K562 (cell line): ENCODE data around the gene PSMC6. TPM values are rescaled to one million over a fixed set of nuclear protein-coding genes. Genes with fewer than 3 reads are reported as not detected.

Source experiments
- ATAC-seq: fragments of 200-7000 bp; cut with Tn5 transposase; 3 replicates; pipeline ENCODE4 v1.9.1; 2020; ENCODE audit warnings: moderate library complexity
- BruUV-seq: library from RNA; stranded (reverse); fragments of 400-500 nt; replicated peaks from 2 replicates; lab custom pipeline; 2021; lab: Mats Ljungman, UMichigan
- CTCF ChIA-PET: fragments of 300-600 bp; formaldehyde crosslinking; extraction: SDS; loops from one replicate; lab custom pipeline; 2021; ENCODE audit warnings: low intra/inter-chr PET ratio; lab: Yijun Ruan, JAX
- POLR2A ChIA-PET: fragments of 300-600, 350-650 bp; sonication (Branson Sonifier 250); formaldehyde crosslinking; extraction: SDS; loops from one replicate; lab custom pipeline; 2021; ENCODE audit warnings: antibody characterized with exemption, inconsistent platforms; lab: Yijun Ruan, JAX
- DNase-seq, 4 experiments: peaks; one replicate each; pipeline versions ENCODE4 v3.0.0 to v3.0.0-alpha.2; 2011 to 2018; ENCODE audit warnings: low spot score in 3 of 4, mixed read lengths in 3 of 4; ENCODE audit errors: extremely low read depth in 1 of 4
- FAIRE-seq: peaks from 2 replicates; lab custom pipeline; 2011; peaks lifted over from hg19 to GRCh38; lab: Jason Lieb, UNC
- H2AFZ ChIP-seq: 2 replicates; pipeline ENCODE4 v1.6.0; 2011; ENCODE audit warnings: low read depth, low read length, control low read depth, inconsistent platforms
- H3K27ac ChIP-seq: fragments of 200-600 bp; 3 replicates; pipeline ENCODE4 v1.8.0; 2011; ENCODE audit warnings: low read depth, mild to moderate bottlenecking, control low read depth, inconsistent platforms, low read length, moderate library complexity, mixed read lengths; ENCODE audit errors: extremely low read depth
- H3K27me3 ChIP-seq, 2 experiments: fragments of 300-600 bp in 1 of 2; 2 replicates in 1 of 2; 3 replicates in 1 of 2; pipeline versions ENCODE4 v1.6.0 to v1.8.0; 2011; ENCODE audit warnings: inconsistent platforms in 2 of 2, low read length in 2 of 2, mild to moderate bottlenecking in 1 of 2, mixed read lengths in 1 of 2, moderate library complexity in 1 of 2; ENCODE audit not compliant: control insufficient read depth in 2 of 2, insufficient read depth in 2 of 2
- H3K36me3 ChIP-seq: fragments of 300-600 bp; 3 replicates; pipeline ENCODE4 v1.8.0; 2011; ENCODE audit warnings: mild to moderate bottlenecking, low read length, inconsistent platforms; ENCODE audit not compliant: control insufficient read depth, insufficient read depth
- H3K4me1 ChIP-seq, 2 experiments: fragments of 200-600 bp in 1 of 2; replicated peaks in 1 of 2; 2 replicates in 1 of 2; 3 replicates in 1 of 2; pipeline versions ENCODE4 v1.5.1 to v1.8.0; 2011; ENCODE audit warnings: inconsistent platforms in 2 of 2, low read length in 2 of 2, mild to moderate bottlenecking in 1 of 2, mixed read lengths in 1 of 2, moderate library complexity in 1 of 2; ENCODE audit not compliant: control insufficient read depth in 2 of 2, insufficient read depth in 2 of 2
- H3K4me2 ChIP-seq: 2 replicates; pipeline ENCODE4 v1.6.1; 2011; ENCODE audit warnings: low read length, control low read depth, inconsistent platforms, mixed read lengths; ENCODE audit not compliant: insufficient read depth
- H3K4me3 ChIP-seq: fragments of 200-600 bp; sonication (generic), shearing (Covaris generic); 2 replicates; pipeline ENCODE4 v1.5.1; 2016; ENCODE audit warnings: control low read depth, inconsistent platforms
- H3K79me2 ChIP-seq: fragments of 200-600 bp; 3 replicates; pipeline ENCODE4 v1.8.0; 2011; ENCODE audit warnings: low read length, inconsistent platforms; ENCODE audit not compliant: control insufficient read depth, insufficient read depth
- H3K9ac ChIP-seq, 2 experiments: 2 replicates each; pipeline versions ENCODE4 v1.6.0 to v1.6.1; 2011; ENCODE audit warnings: low read depth in 2 of 2, low read length in 2 of 2, control low read depth in 1 of 2, inconsistent platforms in 1 of 2, mild to moderate bottlenecking in 1 of 2, mixed read lengths in 1 of 2; ENCODE audit not compliant: insufficient read depth in 1 of 2
- H3K9me1 ChIP-seq: one replicate; pipeline ENCODE4 v1.6.0; 2011; ENCODE audit warnings: inconsistent platforms, mild to moderate bottlenecking, low read length, moderate library complexity; ENCODE audit not compliant: control insufficient read depth, insufficient read depth
- H3K9me3 ChIP-seq: replicated peaks from 2 replicates; pipeline ENCODE4 v1.5.1; 2011; ENCODE audit warnings: low read depth, low read length, inconsistent platforms; ENCODE audit not compliant: control insufficient read depth, insufficient read depth
- H4K20me1 ChIP-seq: replicated peaks from 2 replicates; pipeline ENCODE4 v1.6.1; 2011; ENCODE audit warnings: low read length, inconsistent platforms, mixed read lengths; ENCODE audit not compliant: control insufficient read depth, insufficient read depth
- POLR2H ChIP-seq: IDR thresholded peaks from 2 replicates; pipeline ENCODE4 v1.6.1; 2016; ENCODE audit warnings: missing genetic modification characterization, low read depth, mild to moderate bottlenecking, control low read depth, missing compliant biosample characterization, moderate library complexity
- PURB ChIP-seq: sonication (generic); formaldehyde crosslinking; IDR thresholded peaks from 2 replicates; pipeline ENCODE4 v1.9.0; 2021; ENCODE audit warnings: low read depth, mild to moderate bottlenecking, missing genetic modification reagents
- TFE3 ChIP-seq: fragments of 450-650 bp; formaldehyde crosslinking; IDR thresholded peaks from 2 replicates; pipeline ENCODE4 v1.4.0; 2020; ENCODE audit warnings: mild to moderate bottlenecking, mixed read lengths
- ZBTB8A ChIP-seq: fragments of 450-650 bp; IDR thresholded peaks from 2 replicates; pipeline ENCODE4 v1.6.1; 2018; ENCODE audit warnings: mild to moderate bottlenecking, moderate library complexity; ENCODE audit not compliant: partially characterized antibody
- WGBS: fragments of 100-300 bp; shearing (Covaris generic); methylation state at CpG from one replicate; pipeline ENCODE4 v1.1.6; 2016; ENCODE audit warnings: low coverage, mixed read lengths; ENCODE audit not compliant: insufficient coverage; ENCODE audit errors: missing lambda C conversion rate; 5-methylcytosine and 5-hydroxymethylcytosine counted together
- in situ Hi-C: fragments of 300-500 bp; cut with MboI; formaldehyde crosslinking; loops from 4 replicates; pipeline ENCODE4 v1.15.0; 2018; ENCODE audit warnings: inconsistent platforms, mixed read lengths
- intact Hi-C: fragments of 100-400 bp; cut with micrococcal nuclease; formaldehyde crosslinking; loops from 2 replicates; pipeline ENCODE4 v1.14.2; 2022
- polyA plus RNA-seq, 8 experiments: library from polyadenylated mRNA; depleted of rRNA in 4 of 8; stranded (reverse) in 5 of 8; unstranded in 3 of 8; fragments of >200 nt; fragmentation: Nextera tagmentation in 2 of 8; fragmentation: Illumina TruSeq in 1 of 8; extraction: Ambion mirVana in 2 of 8; extraction: Trizol in 1 of 8; gene quantifications; 2 replicates each; pipeline versions ENCODE4 v1.2.1 to v1.2.3, GENCODE V29; 2011 to 2014; ENCODE audit warnings: inconsistent platforms in 1 of 8, missing spikeins in 1 of 8
- total RNA-seq, 7 experiments: library from RNA; depleted of rRNA in 6 of 7; stranded (reverse); fragments of >200 nt in 6 of 7; fragmentation: Illumina TruSeq in 2 of 7; extraction: Trizol in 2 of 7; gene quantifications; 2 replicates each; pipeline versions ENCODE4 v1.2.1 to v1.2.3, GENCODE V29; 2011 to 2021; ENCODE audit warnings: low replicate concordance in 1 of 7

PSMC6 gene
- total and polyA plus RNA-seq, 9 of the 15 experiments (the other 6 are each of a cell fraction or from before 2014, with no cell fraction given) = 91.4 to 224 (median 182) TPM

- Histone ChIP-seq H3K9me3 (no peaks in the 10 kb centered on the region), H3K4me2 (0 out of 2 replicates have a peak overlapping the region, but pooled peaks have one; percentile 21), H2AFZ (0 out of 2 replicates have a peak overlapping the region, but pooled peaks have one; percentile 44), H3K27ac (peak overlapping the region; percentile 20; the same call in 1 of the 3 replicates), H3K4me3 (peak overlapping the region; percentile 99; the same call in 1 of the 2 replicates), H3K36me3 (peaks cover 51% of the 10 kb centered on the region; the same call in 1 of the 3 replicates), H3K79me2 (peaks cover 41% of the 10 kb centered on the region), H3K4me1 (peaks cover 0 to 12% of the 10 kb centered on the region in 2 experiments; a peak in 3 of 5 replicates), H3K27me3 (no peaks in the 10 kb centered on the region), H3K9ac (no peak overlapping the region), H4K20me1 (no peaks in the 10 kb centered on the region), H3K9me1 (no peaks in the 10 kb centered on the region)
- BruUV-seq = no TSS peak
- intact Hi-C loops (no loop called here), in situ Hi-C loops (no loop called here)
- no peak for TF ChIP-seq ZBTB8A
- TF ChIP-seq TFE3 (CRISPR knock-in tag) = peak; percentile 16; the same call in 1 of the 2 replicates
- no peak for TF ChIP-seq PURB (CRISPR knock-in tag)
- 0 out of 2 replicates have a peak, but pooled peaks have one; percentile 21 for TF ChIP-seq POLR2H (tag)
- 3% methylated on average over 8 of the region's 8 CpGs for WGBS
- ChIA-PET CTCF (no interaction called here), POLR2A (interaction anchor here (0.9 to 2.2 kb wide), 5 partner anchors 10 to 178 kb away, joined by 3 to 8 read pairs (median 4); partner anchors contain the start of genes GPR137C and TXNDC16)
- ATAC-seq (no peak), DNase-seq (no peak), FAIRE-seq (no peak)
These were observed 22.6 kb downstream of the PSMC6 start for GRCh38 chr14:52729585-52729924.
